ENCODE data around the gene ABHD3.
"Not testable (repeated sequence)": the region's sequence is repeated elsewhere in the genome, so short reads cannot be mapped to it uniquely, and the experiment has no call there.

The ABHD3 gene, protein sequence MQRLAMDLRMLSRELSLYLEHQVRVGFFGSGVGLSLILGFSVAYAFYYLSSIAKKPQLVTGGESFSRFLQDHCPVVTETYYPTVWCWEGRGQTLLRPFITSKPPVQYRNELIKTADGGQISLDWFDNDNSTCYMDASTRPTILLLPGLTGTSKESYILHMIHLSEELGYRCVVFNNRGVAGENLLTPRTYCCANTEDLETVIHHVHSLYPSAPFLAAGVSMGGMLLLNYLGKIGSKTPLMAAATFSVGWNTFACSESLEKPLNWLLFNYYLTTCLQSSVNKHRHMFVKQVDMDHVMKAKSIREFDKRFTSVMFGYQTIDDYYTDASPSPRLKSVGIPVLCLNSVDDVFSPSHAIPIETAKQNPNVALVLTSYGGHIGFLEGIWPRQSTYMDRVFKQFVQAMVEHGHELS

DNA sequence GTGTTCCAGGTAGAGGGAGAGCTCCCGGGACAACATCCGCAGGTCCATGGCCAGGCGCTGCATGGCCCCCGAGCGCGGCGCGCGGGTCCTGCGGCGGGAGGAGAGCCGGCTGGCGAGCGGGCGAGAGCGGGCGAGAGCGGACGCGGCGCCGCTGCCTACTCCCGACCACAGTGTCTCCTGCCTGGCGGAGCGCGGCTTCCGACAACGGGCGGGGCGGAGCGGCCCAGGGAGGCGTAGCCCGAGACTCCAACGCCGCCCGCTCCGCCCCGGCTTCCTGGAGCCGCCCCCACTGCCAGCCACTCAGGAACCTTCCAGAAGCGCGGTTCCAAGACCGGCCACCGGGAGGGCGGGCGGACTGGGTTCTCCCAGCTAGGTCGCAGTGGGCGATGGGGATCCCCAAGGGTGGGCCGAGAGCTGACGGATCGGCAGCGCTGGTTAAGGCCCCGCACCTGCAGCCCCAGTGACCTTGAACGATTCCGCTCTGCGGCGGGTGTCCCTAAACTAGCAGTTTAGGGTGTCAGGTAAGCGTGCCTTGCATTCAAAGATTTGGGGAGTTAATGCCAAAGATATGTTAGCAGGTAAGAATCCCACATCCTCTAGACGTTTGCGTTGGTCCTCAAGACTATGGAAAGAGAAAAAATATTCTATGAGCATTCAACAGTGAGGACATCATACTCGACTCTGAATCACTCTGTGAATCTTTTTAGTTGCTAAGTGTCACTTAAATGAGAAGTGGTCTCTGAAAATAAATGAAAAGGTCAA is at the start of gene ABHD3:
Gene ABHD3, minus strand, starts transcription at position 172 of the 762 bp plus-strand sequence. Its CDS starts 109 bp downstream, at position 63.
- DNase-seq, result peak; percentile 96

DNA sequence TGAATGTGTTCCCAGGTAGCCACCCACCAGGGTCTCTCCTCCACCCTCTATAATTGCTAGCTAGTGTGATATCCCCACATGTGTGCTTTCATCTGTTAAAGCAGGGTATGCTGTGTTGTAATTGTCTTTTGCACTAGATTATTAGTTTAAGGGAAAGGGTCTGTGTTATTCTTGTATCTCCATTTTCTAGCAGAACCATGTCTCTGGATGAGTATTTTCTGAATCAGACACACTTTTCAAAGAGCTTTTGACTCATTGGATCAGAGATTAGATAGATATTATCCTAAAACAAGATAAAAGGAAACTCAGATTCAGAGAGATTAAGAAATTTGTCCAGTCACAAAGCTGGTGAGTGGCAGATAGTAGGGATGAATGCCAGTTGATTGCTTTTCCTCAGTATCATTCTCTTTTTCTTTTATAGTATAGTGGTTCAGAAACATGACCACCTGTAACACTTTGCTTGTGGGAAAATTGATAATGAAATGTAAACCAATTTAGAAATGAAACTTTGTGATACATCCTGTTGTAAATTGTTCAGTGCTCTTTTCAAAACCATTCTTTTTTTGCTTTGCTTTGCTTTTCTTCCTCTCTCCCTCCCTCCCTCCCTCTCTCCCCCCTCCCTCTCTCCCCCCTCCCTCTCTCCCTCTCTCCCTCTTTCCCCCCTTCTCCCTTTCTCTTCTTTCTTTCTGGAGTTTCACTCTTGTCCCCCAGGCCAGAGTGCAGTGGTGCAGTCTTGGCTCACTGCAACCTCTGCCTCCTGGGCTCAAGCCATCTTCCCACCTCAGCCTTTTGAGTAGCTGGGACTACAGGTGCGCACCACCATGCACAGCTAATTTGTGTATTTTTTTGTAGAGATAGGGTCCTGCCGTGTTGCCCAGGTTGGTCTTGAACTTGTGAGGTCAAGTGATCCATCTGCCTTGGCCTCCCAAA is 43.5 kb upstream of the ABHD3 start:
- no peak for DNase-seq

DNA sequence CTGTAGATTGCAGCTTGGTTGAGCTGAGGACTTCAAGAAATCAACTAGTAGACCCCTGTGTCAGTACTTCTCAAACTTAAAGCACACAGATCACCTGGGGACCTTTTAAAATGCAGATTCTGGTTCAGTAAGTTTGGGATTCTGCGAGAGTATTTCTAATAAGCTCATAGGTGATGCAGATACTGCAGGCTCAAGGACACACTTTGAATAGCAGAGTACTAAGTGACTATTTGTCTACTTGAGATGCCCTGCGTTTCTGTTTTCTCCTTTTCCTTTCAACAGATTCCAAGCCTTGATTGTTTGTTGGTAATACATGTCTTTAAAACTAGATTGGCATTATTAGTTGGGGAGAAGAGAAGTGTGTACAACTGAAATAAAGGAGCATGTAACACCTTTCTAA is 42.7 kb upstream of the ABHD3 start:
- DNase-seq, result no peak

DNA sequence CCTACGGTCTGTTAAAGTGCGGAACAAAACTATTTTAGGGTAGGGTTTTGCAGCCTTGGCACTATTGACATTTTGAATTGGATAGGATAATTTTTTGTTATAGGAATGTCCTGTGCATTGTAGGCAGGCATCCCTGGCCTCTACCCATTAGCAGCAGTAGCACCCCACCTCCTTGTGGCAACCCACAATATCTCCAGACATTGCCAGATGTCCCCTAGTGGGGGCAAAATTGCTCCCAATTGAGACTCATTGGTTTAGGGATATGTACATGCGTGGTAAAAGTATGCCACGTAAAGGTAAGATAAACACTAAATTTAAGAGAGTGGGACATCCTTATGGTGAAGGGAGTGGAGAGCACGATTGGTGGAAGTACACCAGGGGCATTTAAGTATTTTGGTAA is 40.7 kb upstream of the ABHD3 start:
- DNase-seq, result no peak

DNA sequence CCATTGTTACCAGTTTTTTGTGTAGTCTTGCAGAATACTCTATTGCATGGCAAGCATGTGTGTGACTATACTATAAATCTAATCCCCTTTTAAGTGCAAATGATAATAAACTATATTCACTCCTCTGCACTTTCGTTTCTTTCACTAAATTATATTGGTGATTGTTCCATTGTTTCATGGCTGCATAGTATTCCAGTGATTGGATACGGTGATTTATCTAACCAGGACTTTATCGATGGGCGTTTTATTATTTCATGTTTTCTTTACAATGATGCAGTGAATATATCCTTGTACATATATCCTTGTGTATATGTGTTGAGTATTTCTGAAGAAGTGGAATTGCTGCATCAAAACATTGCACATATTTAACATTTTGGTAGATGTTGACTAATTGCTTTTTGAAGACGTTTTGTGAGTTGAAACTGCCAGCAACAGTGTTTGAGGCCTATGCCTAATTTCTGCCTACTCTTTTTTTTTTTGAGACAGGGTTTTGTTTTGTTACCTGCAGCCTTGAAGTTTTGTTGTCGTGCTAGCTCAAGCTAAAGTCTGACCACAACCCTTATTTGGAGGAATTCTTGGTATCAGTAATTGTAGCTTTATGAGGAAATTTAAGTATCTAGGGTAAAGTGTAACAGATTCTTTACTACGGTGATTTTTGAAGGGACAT is 38.7 kb upstream of the ABHD3 start:
- no peak for DNase-seq

DNA sequence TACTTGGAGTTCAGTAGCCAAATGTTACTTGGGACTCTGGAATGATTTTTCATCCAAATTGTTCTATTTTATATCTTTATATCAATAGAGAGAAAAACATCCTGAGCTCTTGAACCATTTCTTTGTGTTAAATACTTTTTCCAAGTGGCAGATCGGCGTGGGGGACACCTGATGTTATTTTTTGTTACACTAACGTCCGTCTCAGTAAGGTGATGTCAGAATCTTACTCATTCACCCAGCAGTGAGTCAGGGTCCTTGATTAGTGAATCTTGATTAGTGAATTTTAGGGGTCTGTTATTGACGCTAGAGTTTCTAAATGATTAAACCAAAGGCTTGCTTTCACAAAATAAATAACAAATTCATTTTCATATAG is 37.7 kb upstream of the ABHD3 start:
- DNase-seq, result no peak

DNA sequence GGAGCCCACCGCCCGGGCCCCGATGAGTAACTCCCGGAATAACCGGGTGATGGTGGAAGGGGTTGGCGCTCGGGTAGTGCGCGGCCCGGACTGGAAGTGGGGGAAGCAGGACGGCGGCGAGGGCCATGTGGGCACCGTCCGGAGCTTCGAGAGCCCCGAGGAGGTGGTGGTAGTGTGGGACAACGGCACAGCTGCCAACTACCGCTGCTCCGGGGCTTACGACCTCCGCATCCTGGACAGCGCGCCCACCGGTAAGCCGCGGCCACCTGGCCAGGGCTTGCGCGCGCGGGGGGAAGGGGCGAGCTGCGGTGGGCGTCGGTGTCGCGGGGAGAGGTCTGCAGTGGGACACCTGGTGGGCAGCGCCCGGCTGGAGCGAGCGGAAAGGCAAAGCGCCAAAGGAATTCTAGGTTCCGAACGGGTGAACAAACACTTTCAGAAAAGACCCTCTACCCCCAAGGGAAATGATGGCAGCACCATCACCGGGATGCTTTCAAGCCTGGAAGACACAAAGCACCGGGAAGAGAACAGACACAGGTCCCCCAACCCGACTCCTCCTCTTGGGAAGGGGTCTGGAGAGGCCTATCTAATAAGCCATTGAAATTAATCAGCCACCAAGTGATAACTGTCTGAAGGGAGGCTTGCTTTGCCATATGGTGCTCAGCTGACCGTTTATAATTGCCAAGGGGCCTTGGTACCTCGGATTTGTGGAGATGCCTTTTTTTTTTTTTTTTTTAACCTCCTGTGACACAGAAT is 37.2 kb upstream of the ABHD3 start:
- peak; percentile 32 for DNase-seq

DNA sequence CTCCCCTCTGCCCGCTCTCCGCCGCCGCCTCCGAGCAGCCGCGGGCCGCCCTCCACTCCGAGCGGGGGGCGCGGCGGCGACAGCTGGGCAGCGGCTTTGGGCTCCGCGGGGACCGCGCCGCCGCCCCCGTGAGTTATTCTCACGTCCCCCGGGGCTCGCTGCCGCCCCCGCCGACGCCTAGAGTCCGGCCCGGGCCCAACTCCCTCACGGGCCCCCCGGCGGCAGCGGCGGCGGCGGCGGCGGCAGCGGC is 36.7 kb upstream of the ABHD3 start:
- no peak for DNase-seq

DNA sequence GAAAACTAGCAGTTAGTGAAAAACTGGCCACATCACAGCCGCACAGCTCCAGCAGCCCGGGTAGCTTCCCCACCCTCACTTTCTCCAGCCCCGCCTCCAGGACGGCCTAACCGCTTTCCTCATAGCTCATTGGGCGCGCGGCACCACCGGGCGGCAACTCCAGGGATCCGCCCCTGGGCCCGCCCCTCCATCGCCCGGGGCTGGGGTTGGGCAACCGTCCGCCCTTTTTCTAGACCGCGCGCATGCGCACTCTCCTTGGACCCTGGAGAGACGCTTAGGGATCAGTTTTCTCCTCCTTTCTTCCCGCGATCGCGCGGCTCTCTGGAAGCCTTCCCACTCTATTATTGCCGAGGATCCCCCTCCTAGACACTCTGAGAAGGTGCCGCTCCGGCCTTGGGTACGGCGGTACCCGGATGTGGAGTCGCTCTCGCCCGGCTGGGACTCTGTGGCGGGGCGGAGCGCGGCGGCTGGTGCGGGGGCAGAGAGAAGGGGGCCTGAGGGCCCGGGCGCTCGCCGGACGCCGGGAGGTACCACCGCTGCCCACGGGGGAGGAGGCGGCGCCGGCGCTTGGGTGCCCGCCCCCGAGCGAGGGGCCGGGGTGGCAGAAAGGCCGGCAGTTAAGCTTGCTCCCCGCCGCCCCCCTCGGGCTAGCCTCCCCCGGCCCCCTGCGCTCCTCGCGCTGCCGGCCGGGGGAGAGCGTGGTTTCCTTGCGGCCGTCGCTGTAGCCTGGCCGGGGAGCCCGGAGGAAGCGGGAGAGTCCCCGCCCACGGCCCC is 36.2 kb upstream of the ABHD3 start, which contains the start of gene MIB1:
Gene MIB1, plus strand, starts transcription at position 255 of the 774 bp plus-strand sequence. CDS start 792 bp downstream, outside the sequence.
- peak; percentile 99 for DNase-seq

DNA sequence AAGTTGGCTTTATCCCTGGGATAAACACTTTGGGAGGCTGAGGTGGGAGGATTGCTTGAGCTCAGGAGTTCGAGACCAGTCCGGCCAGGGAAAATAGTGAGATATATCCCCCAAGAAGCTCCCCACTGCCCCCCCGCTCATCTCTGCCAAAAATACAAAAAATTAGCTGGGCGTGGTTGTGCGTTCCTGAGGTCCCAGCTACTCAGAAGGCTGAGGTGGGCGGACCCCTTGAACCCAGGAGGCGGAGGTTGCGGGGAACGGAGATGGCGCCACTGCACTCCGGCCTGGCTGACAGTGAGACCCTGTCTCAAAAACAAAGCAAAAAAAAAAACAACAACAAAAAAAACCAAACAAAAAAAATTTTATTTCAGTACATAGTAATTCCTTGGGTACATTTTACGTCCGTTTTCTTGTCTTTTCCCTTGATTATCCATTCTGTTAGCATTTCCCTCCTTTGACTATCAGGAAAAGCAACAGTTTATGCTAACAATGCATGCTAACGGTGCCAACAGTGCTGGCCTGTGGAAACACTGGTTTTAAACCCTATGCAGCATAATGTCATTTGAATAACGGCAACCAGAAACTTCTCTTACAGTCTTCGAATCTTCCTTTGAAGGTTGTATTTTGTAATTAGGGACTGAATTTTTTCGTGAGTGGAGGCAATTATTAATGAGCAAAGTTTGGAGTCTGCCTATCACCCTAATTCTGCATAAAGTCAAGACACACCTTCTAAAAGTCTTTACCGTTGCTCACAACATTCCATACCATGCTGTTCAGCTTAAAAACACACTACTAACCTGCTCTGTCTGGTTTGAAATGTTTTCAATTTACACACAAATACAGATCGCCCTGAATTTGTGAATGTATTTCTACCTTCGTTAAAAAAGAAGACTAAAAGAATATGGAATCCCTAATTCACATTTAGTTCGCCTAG is 35.3 kb upstream of the ABHD3 start:
- no peak for DNase-seq

DNA sequence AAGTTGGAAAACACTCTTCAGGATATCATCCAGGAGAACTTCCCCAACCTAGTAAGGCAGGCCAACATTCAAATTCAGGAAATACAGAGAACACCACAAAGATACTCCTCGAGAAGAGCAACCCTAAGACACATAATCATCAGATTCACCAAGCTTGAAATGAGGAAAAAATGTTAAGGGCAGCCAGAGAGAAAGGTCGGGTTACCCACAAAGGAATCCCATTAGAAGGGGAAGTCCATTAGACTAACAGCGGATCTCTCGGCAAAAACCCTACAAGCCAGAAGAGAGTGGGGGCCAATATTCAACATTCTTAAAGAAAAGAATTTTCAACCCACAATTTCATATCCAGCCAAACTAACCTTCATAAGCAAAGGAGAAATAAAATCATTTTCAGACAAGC is 32.4 kb upstream of the ABHD3 start:
- not testable (repeated sequence) for DNase-seq

DNA sequence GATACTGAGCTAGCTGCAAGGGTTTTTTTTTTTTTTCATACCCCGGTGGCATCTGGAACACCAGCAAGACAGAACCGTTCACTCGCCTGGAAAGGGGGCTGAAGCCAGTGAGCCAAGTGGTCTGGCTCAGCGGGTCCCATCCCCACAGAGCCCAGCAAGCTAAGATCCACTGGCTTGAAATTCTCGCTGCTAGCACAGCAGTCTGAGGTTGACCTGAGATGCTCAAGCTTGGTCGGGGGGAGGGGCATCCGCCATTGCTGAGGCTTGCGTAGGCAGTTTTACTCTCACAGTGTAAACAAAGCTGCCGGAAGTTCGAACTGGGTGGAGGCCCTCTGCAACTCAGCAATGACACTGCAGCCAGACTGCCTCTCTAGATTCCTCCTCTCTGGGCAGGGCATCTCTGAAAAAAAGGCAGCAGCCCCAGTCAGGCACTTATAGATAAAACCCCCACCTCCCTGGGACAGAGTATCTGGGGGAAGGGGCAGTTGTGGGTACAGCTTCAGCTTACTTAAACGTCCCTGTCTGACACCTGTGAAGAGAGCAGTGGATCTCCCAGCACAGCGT is 31.0 kb upstream of the ABHD3 start:
- DNase-seq, result no peak

DNA sequence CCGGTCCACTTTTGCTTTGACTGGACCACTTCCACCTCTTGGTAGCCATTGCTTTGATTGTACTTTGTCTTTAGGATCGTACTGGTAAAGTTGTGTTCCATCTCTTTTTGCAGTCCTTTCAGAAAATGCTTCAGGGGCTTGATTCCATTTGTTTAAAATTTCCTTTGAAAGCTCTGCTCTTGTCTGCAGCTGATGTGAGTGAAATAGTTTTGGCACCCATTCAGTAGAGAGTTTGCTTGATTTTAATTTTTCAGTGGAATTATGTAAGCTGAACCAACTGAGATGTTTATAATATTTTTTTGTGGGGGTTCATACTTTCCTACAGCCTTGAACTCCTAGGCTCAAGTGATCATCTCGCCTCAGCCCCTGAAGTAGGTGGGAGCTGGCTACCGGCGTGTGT is 28.4 kb upstream of the ABHD3 start:
- DNase-seq, result no peak

DNA sequence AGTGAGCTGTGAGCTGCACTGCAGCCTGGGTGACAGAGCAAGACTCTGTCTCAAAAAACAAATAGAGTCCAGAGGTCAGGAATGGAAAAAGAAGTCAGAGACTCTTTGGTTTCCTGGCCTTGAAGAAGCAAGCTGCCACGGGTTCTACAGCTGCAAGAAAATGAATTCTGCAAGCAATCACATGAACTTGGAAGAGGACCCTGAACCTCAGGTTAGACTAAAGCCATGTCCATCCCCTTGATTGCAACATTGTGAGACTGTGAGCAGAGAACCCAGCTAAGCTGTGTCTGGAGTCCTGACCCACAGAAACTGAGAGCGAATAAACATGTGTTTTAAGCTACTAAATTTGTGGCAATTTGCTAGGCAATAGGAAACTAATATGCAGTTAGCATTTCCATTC is 23.1 kb upstream of the ABHD3 start:
- no peak for DNase-seq

DNA sequence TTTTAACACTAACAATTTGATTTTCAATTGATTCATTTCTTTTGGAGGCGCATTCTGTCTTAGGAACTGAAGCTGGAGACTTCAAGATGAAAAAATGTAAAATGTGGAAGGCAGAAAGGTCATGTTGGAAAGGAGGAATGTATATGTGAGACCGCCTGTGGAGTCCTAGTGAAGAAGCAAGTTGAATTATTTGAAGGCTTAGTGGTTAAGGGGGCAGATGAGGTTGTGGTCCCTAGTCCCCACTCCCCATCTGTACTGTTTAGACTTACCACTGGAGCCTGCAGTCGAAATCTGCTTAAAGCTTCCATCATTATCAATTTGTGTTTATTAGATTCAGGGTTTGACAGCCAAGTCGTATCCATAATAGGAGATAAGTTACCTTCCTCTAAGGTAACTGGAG is 20.6 kb upstream of the ABHD3 start:
- DNase-seq, result no peak

DNA sequence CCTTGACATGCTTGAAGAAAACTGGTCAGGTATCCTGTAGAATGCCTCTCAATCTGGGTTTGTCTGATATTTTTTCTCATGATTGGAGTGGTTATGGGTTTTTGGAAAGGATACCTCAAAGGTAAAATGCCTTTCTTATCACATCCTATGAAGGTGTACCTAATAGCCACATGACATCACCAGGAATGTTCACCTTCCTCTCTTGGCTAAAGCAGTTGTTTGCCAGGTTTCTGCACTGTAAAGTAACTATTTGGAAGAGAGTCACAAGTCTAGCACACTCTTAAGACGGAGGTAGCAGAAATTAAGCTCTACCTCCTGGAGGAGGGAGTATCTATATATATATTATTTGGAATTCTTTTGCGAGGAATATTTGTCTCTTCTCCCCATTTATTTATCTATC is 18.1 kb upstream of the ABHD3 start:
- no peak for DNase-seq

DNA sequence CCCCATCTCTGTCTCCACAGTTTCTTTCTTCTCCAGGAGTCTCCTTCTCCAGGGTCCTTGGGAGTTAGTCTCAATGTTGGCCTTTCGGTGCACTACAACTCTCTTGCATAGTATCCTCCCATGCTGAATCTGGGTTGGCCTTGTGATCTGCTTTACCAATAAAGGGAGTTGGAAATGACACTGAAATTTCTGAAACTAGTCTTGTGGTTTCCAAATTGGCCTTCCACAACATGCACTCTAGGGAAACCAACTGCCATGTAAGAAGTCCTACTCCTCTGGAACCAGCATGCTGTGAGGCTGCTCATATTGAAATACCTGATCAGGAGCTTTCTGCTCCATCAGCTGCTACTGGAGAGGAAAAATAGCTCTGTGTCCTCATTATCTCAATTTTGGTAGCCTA is 9.9 kb upstream of the ABHD3 start:
- no peak for DNase-seq

DNA sequence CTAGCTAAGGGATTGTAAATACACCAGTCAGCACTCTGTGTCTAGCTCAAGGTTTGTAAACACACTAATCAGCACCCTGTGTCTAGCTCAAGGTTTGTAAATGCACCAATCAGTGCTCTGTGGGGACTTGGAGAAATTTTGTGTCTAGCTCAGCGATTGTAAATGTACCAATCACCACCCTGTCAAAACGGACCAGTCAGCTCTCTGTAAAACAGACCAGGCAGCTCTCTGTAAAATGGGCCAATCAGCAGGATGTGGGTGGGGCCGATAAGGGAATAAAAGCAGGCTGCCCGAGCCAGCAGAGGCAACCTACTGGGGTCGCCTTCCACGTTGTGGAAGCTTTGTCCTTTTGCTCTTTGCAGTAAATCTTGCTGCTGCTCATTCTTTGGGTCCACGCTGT is 2.6 kb upstream of the ABHD3 start:
- DNase-seq, result not testable (repeated sequence)

DNA sequence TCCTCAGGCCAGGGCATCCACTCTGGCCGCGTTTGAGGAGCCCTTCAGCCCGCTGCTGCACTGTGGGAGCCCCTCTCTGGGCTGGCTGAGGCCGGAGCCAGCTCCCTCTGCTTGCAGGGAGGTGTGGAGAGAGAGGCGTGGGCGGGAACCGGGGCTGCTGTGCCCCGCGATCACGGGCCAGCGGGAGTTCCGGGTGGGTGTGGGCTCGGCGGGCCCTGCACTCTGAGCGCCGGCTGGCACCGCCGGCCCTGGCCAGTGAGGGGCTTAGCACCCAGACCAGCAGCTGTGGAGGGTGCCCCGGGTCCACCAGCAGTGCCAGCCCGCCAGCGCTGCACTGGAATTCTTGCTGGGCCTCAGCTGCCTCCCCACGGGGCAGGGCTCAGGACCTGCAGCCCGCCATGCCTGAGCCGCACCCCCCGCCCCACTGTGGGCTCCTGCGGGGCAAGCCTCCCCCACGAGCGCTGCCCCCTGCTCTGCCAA is 1.9 kb upstream of the ABHD3 start:
- no peak for DNase-seq

Data from suppressor macrophage treated with lipopolysaccharide for 4 hours (primary cell).